GM12892 (cell line): ENCODE data around the gene FTL.

ENCODE experiments used
- POLR2A ChIP-seq: IDR thresholded peaks from 2 replicates; pipeline ENCODE4 v1.6.1; 2011; ENCODE audit warnings: low read depth, low read length, control low read depth
- POLR2AphosphoS5 ChIP-seq: IDR thresholded peaks from 2 replicates; pipeline ENCODE4 v1.6.1; 2011; ENCODE audit warnings: low read depth, low read length, control low read depth

GRCh38 chr19:48962849-48963165 lies 2.3 kb upstream of the FTL start:
- TF ChIP-seq POLR2A, result no peak; the same call in 1 of the 2 replicates
- TF ChIP-seq POLR2AphosphoS5, result no peak
